ENCODE data around the gene ZNF394.
A peak's percentile ranks its signal among the peaks of the same experiment; 100 is the strongest.
"Not testable (repeated sequence)": the region's sequence is repeated elsewhere in the genome, so short reads cannot be mapped to it uniquely, and the experiment has no call there.

The ZNF394 gene

GRCh38 chr7:99499721-99500636 is at the start of gene ZNF394:
Gene ZNF394, minus strand, starts transcription at chr7:99500281. Its CDS starts 188 bp downstream, at chr7:99500093.
- DNase-seq (ENCODE audit: low spot score), result peak; percentile 93

GRCh38 chr7:99549545-99549944 is 49.5 kb upstream of the ZNF394 start:
- DNase-seq (ENCODE audit: low spot score), result not testable (repeated sequence)

GRCh38 chr7:99545308-99545707 is 45.2 kb upstream of the ZNF394 start:
- not testable (repeated sequence) for DNase-seq (ENCODE audit: low spot score)

- no peak for DNase-seq (ENCODE audit: low spot score)
Measured at GRCh38 chr7:99543916-99544315, 43.8 kb upstream of the ZNF394 start.

- no peak for DNase-seq (ENCODE audit: low spot score)
Measured at GRCh38 chr7:99543081-99543671, 43.1 kb upstream of the ZNF394 start.

- DNase-seq (ENCODE audit: low spot score), result no peak
Measured at GRCh38 chr7:99541212-99541611, 41.1 kb upstream of the ZNF394 start.

- no peak for DNase-seq (ENCODE audit: low spot score)
Measured at GRCh38 chr7:99540542-99540941, 40.5 kb upstream of the ZNF394 start.

- DNase-seq (ENCODE audit: low spot score), result no peak
Measured at GRCh38 chr7:99539213-99539811, 39.2 kb upstream of the ZNF394 start.

- no peak for DNase-seq (ENCODE audit: low spot score)
Measured at GRCh38 chr7:99535667-99536066, 35.6 kb upstream of the ZNF394 start.

GRCh38 chr7:99531354-99531765 is 31.3 kb upstream of the ZNF394 start:
- DNase-seq (ENCODE audit: low spot score), result no peak

- no peak for DNase-seq (ENCODE audit: low spot score)
Measured at GRCh38 chr7:99525713-99526440, 25.8 kb upstream of the ZNF394 start.

- no peak for DNase-seq (ENCODE audit: low spot score)
Measured at GRCh38 chr7:99521399-99521798, 21.3 kb upstream of the ZNF394 start.

GRCh38 chr7:99514050-99514449 is 14.0 kb upstream of the ZNF394 start:
- peak; percentile 37 for DNase-seq (ENCODE audit: low spot score)

GRCh38 chr7:99505324-99505662 is 5.2 kb upstream of the ZNF394 start:
- peak; percentile 8 for DNase-seq (ENCODE audit: low spot score)

GRCh38 chr7:99504603-99505323 is 4.7 kb upstream of the ZNF394 start, which contains the start of gene ZKSCAN5:
Gene ZKSCAN5, plus strand, starts transcription at chr7:99504662. Its CDS starts 1,383 bp downstream, at chr7:99506045.
- peak; percentile 98 for DNase-seq (ENCODE audit: low spot score)

- peak; percentile 98 for DNase-seq (ENCODE audit: low spot score)
Measured at GRCh38 chr7:99504281-99504602, 4.2 kb upstream of the ZNF394 start.

GRCh38 chr7:99501236-99501635 is 1.2 kb upstream of the ZNF394 start:
- not testable (repeated sequence) for DNase-seq (ENCODE audit: low spot score)

- DNase-seq (ENCODE audit: low spot score), result no peak
Measured at GRCh38 chr7:99500637-99501009, 542 bp upstream of the ZNF394 start.

- peak; percentile 14 for DNase-seq (ENCODE audit: low spot score)
Measured at GRCh38 chr7:99499371-99499720, 735 bp downstream of the ZNF394 start.

GRCh38 chr7:99498546-99498944 is 1.5 kb downstream of the ZNF394 start:
- DNase-seq (ENCODE audit: low spot score), result no peak

- DNase-seq (ENCODE audit: low spot score), result no peak
Measured at GRCh38 chr7:99497766-99498545, 2.1 kb downstream of the ZNF394 start.
